IPS-15b (cell line): ENCODE data around the gene HACD4.

Source experiments
- H3K27me3 ChIP-seq: one replicate; pipeline ENCODE4 v1.6.1; 2013; ENCODE audit warnings: low read length; ENCODE audit not compliant: control insufficient read depth, insufficient read depth
- H3K36me3 ChIP-seq: one replicate; pipeline ENCODE4 v1.6.1; 2013; ENCODE audit warnings: low read length; ENCODE audit not compliant: control insufficient read depth, insufficient read depth
- H3K4me1 ChIP-seq: one replicate; pipeline ENCODE4 v1.6.1; 2013; ENCODE audit warnings: mild to moderate bottlenecking, low read length; ENCODE audit not compliant: control insufficient read depth, insufficient read depth
- H3K4me3 ChIP-seq: one replicate; pipeline ENCODE4 v1.5.1; 2013; ENCODE audit warnings: low read depth, low read length
- H3K9ac ChIP-seq: one replicate; pipeline ENCODE4 v1.6.1; 2013; ENCODE audit warnings: low read depth, mild to moderate bottlenecking, low read length
- H3K9me3 ChIP-seq: one replicate; pipeline ENCODE4 v1.6.1; 2013; ENCODE audit warnings: mild to moderate bottlenecking, low read length; ENCODE audit not compliant: control insufficient read depth, insufficient read depth

Gene HACD4

GRCh38 chr9:21015129-21015815 is 16.2 kb downstream of the HACD4 start:
- Histone ChIP-seq H3K36me3 (no peaks in the 10 kb centered on the region), H3K4me1 (peaks cover 12% of the 10 kb centered on the region), H3K4me3 (no peak overlapping the region), H3K9ac (no peak overlapping the region), H3K9me3 (no peaks in the 10 kb centered on the region), H3K27me3 (no peaks in the 10 kb centered on the region)

DNA sequence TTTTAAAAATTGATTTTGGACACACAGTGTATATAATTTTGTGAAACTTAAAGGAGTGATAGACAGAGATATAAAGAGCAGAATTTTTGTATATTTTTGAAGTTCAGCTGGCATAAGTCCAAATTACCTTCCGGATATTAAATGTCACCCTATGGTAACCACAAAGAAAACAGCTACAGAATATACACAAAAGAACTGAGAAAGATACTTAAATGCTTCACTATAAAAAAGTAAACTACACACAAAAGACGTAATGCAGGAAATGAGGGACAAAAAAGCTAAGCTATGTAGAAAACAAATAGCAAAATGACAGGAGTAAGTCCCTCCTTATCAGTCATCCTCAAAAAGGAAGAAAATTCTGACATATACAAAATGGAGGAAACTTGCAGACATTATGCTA is 29.4 kb downstream of the HACD4 start:
- Histone ChIP-seq H3K9me3 (no peaks in the 10 kb centered on the region), H3K27me3 (no peaks in the 10 kb centered on the region), H3K9ac (no peak overlapping the region), H3K4me3 (no peak overlapping the region), H3K36me3 (no peaks in the 10 kb centered on the region), H3K4me1 (no peaks in the 10 kb centered on the region)

- H3K36me3 ChIP-seq, result no peaks in the 10 kb centered on the region
- H3K4me1 ChIP-seq, result no peaks in the 10 kb centered on the region
- H3K9me3 ChIP-seq, result no peaks in the 10 kb centered on the region
- no peak overlapping the region for H3K9ac ChIP-seq
- no peak overlapping the region for H3K4me3 ChIP-seq
- H3K27me3 ChIP-seq, result no peaks in the 10 kb centered on the region
Measured at GRCh38 chr9:21001581-21001980, 29.9 kb downstream of the HACD4 start.

GRCh38 chr9:20997503-20998076 is 33.9 kb downstream of the HACD4 start:
- Histone ChIP-seq H3K27me3 (no peaks in the 10 kb centered on the region), H3K9ac (no peak overlapping the region), H3K4me3 (no peak overlapping the region), H3K4me1 (no peaks in the 10 kb centered on the region), H3K9me3 (no peaks in the 10 kb centered on the region), H3K36me3 (no peaks in the 10 kb centered on the region)

DNA sequence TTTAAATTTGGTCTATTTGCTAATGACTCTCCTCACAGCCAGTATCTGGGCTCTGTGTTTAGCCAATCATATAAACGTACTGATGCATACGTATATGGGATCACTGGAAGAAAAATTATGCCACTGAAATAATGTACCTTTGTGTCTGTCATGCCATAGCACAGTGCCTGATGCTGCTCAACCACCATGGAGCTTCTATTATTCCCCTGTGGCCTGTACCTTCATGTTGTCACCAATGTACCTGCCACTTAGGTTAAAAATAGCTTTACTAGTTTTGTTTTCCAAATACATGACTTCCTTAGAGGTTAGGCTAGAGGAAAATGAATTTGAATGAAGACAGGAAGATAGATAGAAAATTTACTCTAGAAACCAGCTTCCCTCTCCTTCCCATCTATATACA is 34.6 kb downstream of the HACD4 start:
- no peaks in the 10 kb centered on the region for H3K4me1 ChIP-seq
- no peak overlapping the region for H3K9ac ChIP-seq
- H3K36me3 ChIP-seq, result no peaks in the 10 kb centered on the region
- no peaks in the 10 kb centered on the region for H3K27me3 ChIP-seq
- no peak overlapping the region for H3K4me3 ChIP-seq
- no peaks in the 10 kb centered on the region for H3K9me3 ChIP-seq

DNA sequence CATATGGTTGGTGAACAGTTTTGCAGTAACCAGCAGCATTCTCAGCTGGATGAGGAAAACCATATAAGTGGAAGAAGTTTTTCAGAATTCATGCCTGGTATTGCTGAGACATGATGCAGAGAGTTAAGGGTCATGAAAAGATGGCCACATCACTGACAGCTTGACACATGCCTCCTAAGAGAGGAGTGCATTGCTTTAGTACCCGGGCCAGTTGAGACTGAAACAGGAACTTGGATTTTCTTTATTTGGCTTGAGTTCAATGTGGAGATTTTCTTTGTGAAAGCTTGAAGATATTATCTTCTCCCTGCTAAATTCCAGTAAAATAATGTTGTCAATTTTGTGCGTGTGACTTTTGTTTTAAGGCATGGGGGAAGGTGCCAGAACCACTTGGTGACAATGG is 35.8 kb downstream of the HACD4 start:
- Histone ChIP-seq H3K36me3 (no peaks in the 10 kb centered on the region), H3K9ac (no peak overlapping the region), H3K9me3 (no peaks in the 10 kb centered on the region), H3K4me3 (no peak overlapping the region), H3K27me3 (no peaks in the 10 kb centered on the region), H3K4me1 (no peaks in the 10 kb centered on the region)

DNA sequence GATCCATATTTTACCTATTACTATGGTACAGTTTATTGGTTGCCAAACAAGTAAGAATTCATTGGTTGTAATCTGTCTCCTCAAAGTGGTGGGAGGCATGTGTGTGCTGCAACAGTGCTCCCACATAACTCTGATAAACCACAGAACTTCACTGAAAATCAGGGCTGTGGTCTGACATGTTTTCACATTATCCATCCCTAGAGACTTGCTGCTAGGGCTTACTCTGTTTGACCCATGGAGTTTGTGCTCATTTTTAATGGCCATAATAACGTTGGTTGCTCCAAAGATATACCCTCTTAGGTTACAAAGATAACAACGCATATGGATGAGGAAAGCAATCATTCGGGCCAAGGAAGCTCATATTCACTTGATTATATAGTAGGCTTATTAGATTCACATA is 37.0 kb downstream of the HACD4 start:
- Histone ChIP-seq H3K9me3 (no peaks in the 10 kb centered on the region), H3K9ac (no peak overlapping the region), H3K4me1 (no peaks in the 10 kb centered on the region), H3K36me3 (peaks cover 6% of the 10 kb centered on the region), H3K27me3 (no peaks in the 10 kb centered on the region), H3K4me3 (no peak overlapping the region)

GRCh38 chr9:20990867-20991266 is 40.6 kb downstream of the HACD4 start:
- Histone ChIP-seq H3K9me3 (no peaks in the 10 kb centered on the region), H3K9ac (no peak overlapping the region), H3K27me3 (no peaks in the 10 kb centered on the region), H3K4me3 (no peak overlapping the region), H3K4me1 (peaks cover 3% of the 10 kb centered on the region), H3K36me3 (peaks cover 14% of the 10 kb centered on the region)

GRCh38 chr9:20989923-20990341 is 41.5 kb downstream of the HACD4 start:
- Histone ChIP-seq H3K4me3 (no peak overlapping the region), H3K36me3 (peaks cover 14% of the 10 kb centered on the region), H3K27me3 (no peaks in the 10 kb centered on the region), H3K4me1 (peaks cover 3% of the 10 kb centered on the region), H3K9ac (no peak overlapping the region), H3K9me3 (no peaks in the 10 kb centered on the region)

GRCh38 chr9:20988671-20989315 is 42.6 kb downstream of the HACD4 start:
- Histone ChIP-seq H3K4me1 (peaks cover 3% of the 10 kb centered on the region), H3K36me3 (peaks cover 14% of the 10 kb centered on the region), H3K4me3 (no peak overlapping the region), H3K27me3 (no peaks in the 10 kb centered on the region), H3K9ac (no peak overlapping the region), H3K9me3 (no peaks in the 10 kb centered on the region)

GRCh38 chr9:20988061-20988460 is 43.4 kb downstream of the HACD4 start:
- Histone ChIP-seq H3K9me3 (no peaks in the 10 kb centered on the region), H3K9ac (no peak overlapping the region), H3K4me1 (peaks cover 3% of the 10 kb centered on the region), H3K27me3 (no peaks in the 10 kb centered on the region), H3K4me3 (no peak overlapping the region), H3K36me3 (peaks cover 14% of the 10 kb centered on the region)

DNA sequence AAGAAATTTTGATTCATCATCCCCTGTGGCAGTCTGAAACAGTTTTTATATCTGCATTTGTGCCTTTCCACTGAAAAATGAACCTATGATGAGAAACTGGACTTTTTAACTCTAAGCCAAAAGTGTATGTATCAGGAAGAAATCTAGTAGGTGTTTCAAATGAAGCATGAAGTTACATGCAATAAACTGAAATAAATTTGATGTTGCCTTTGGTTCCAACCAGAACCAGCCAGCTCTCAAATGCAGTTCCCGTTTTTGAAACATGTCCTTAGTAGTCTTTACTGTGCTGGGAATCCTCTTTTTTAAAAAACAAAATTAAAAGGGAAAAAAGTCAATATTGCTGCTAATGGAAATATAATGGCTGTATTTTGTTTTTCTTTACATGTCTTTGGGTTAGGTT is 43.9 kb downstream of the HACD4 start:
- no peaks in the 10 kb centered on the region for H3K9me3 ChIP-seq
- H3K4me1 ChIP-seq, result peaks cover 3% of the 10 kb centered on the region
- H3K9ac ChIP-seq, result no peak overlapping the region
- no peak overlapping the region for H3K4me3 ChIP-seq
- peaks cover 14% of the 10 kb centered on the region for H3K36me3 ChIP-seq
- no peaks in the 10 kb centered on the region for H3K27me3 ChIP-seq
